ENCODE results near the gene GRID1.
"Not testable (repeated sequence)": the region's sequence is repeated elsewhere in the genome, so short reads cannot be mapped to it uniquely, and the experiment has no call there.

GRID1 gene

DNA sequence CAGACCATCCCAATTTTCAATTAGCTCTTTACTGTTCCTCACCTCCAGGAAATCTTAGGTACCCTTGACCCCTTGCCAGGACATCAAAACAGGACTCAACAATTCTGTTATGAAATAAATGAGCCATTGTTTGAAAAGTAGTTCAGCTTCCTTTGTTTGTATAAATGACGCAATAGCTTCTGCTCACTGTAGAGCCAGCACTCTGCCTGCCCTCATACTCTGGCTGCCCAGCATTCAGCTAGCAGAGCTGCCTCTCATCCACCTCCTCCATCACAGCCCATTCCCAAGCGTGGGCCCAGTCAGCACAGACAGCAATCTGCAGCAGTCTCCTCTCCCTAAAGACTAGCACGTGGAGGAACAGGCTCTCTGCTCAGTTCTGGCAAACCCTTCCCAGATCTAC, 478.6 kb downstream of the GRID1 start:
- DNase-seq = no peak

DNA sequence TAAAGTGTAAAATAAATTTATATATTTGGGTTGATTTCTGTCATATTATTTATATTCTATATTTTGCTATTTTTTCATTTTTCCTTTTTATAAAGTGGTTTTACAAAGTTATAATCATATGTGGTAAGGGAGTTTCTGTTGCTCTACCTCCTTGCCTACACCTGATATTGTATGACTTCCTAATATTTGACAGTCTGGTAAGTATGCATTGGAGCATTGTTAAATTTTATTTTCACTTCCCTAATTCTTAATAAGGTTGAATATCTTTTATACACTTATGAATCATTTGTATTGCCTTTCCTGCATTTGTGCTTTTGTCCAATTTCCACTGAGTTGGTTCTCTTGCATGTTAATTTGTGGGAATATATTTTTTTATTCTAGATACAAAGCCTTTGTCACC, 492.4 kb downstream of the GRID1 start:
- no peak for DNase-seq

DNA sequence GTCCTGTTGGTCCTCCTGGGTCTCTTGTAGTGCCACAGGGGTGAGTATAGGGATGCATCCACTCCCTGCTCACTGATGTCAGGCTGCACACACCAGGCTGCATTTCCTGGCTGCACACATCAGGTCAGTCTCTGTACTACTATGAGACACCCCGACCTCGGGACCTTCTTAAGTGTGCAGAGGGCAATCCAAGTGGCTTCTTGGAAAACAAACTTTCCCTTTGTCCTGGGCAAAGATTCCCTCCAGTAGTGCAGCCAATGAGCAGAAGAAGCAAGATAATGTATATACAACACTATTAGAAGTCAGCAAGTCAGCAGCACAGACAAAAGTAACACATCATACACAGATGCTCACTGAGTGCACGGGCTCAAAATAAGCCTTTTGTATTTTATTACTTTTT, 493.5 kb downstream of the GRID1 start:
- no peak for DNase-seq

DNA sequence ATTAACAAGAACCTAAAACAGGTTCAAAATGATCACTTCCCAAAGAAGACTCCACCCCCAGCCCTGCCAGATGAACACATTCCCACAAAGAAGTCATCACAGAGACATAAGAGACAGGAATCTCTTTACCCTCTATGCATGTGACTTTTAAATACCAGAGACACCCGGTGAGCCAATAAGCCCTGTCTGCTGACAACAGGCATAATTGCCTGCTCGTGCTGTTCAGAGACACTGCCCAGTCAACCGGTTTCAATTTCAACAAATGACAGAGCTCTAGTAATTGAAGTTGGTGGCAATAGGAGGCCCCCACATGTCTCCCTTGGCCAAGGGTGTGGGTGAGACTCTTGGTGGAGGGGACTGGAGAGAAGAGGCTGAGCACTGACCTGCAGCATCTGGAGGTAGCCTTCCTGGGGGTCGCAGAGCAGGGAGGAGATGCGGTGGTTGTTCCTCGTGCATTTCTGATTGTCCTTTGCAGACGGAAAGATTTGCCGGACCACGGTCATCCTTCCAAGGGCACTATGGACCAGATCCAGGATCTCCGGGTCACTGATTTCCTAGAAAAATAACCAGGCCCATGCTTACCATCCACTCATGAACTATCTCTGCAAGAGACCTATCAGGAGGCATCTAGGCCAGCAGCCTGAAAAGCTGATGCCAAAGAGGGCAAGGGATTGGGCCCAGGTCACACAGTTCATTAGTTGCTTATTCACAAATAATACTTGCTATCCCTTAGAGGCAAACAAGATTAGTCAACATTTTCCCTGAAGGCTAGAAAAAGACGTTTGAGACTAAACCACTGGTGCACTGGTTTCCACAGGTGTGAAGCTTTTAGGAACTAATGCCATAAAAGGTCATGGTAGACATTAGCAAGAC, 497.7 kb downstream of the GRID1 start:
- DNase-seq = no peak

DNA sequence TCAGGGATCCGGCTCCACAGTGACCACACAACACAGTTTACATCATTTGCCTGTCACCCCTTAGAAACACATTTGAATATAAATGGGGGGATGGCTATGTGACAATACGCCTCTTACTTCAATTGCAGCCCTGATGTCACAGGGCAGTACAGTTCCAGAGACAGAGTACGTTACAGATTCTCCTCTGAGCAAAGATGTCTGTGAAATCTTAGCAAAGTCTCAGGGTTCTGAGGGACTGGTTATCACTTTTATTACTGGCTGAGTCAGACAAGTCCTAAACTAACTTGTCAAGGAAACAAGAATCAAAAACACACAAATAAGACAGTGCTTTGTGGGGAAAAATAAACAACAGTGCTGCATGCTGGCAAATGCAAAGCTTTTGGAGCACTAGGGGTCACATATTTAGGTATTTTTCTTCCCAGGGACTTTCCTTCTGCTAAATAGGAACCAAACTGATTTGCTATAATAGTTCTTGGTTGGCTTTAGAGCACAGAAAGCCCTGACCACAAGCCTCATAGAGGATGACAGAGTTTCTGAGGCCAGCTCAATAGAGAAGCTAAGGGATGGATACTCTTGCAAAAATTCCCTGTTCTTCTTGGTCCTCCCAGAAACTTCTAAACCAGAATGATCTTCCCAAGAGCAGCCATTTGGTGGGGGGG, 501.6 kb downstream of the GRID1 start:
- no peak for DNase-seq

DNA sequence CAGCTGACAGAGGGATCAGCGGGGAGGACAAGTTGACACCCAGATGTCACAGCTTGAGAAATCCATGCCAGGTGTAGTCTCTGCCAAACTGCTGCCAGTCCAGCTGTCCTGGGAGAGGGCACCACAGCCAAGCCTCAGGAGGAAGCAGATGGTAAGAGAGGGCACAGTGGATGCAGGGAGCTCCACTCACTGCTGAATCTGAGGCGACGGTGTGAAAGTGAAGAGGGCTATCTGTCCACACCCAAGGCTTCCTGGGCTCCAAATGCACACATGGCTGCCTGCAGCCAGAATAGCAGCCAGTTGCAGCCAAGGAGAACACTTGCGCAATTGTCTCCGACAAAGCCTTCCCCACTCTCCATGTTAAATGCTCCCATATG, 502.4 kb downstream of the GRID1 start:
- DNase-seq = no peak

DNA sequence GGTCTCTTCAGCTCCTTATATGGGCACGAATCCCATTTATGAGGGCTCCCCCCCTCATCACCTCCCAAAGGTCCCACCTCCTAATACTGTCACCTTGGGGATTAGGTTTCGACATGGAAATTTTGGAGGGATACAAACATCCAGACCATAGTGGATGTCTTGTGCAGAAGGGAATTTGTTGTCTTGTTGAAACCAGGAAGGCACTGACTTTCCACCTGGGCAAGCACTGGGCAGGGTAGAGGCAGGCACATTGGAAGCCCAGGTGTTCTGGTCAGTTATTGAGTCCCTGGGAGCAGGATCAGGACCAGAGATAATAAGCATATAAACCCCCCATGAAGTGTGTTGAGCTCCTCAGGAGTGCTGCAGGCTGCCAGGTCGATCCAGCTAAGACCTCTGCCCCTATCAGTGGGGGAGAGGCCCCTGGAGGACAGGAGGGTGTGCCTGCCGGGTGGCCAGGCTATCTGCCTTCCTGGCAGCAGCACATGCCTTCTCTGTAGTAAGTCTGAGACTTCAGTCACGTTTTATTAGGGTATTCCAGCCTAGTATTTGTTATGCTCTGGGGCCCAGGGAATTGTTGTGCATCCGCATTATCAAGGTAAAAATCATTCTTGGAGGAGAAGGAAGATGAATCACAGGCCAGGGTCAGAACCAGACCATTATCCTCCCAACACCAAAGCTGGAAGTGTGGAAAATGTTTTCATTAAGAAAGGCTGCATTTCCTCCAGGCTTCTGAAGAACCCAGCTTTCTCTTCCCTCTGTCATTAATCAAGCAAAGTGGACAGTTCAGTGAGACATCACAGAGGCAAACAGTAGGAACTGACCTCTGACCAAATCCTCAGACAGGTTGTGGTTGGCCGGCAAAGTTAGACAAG, 503.1 kb downstream of the GRID1 start:
- DNase-seq = no peak

DNA sequence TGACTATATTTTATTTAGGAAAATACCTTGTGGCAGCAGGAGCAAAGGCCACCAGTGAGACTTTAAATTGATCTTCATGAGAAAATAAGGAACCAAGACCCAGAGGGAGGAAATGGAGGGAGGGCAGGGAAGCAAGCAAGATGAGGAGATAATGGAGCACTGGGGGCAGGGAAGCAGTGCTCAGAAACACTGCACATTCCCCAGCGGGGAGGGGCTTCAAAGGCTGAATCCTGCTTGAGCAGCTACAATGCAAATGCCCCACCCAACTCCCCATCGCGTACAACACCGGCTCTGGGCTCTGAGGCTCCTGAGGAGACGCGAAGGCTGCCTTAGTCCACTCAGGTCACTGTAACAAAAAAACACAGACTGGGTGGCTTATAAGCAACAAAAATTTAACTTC, 503.8 kb downstream of the GRID1 start:
- DNase-seq = no peak

DNA sequence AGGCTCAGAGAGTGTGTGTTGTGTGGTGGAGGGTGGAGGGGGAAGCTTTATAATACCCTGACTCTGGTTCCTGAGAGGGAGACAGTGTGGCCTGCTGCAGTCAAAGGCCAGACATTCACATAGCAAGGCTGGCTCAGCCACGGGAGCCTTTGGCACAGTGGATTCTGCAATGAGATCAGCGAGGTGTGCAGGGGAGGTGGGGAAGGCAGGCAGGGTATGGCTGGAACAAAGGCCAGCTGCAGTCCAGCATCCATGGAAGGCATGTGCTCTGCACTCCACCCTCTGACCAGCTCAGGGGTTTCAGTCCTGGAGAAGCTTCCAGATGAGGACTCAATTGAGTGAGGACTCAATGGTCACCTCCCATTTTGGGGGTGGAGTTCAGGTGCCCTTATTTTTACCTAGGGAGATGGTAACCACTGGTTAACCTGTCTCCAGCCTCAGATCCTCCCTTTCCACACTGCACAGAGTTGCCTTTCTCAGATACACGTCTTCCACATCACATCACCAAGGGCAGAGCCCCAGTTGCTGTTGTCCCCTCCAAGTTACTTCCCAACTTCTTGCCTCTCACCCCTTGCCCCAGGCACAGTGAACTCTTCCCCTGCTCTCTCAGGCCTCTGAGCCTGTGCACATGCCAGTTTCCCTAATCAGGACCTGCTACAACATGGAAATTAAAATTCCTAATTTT, 504.9 kb downstream of the GRID1 start:
- DNase-seq = no peak

DNA sequence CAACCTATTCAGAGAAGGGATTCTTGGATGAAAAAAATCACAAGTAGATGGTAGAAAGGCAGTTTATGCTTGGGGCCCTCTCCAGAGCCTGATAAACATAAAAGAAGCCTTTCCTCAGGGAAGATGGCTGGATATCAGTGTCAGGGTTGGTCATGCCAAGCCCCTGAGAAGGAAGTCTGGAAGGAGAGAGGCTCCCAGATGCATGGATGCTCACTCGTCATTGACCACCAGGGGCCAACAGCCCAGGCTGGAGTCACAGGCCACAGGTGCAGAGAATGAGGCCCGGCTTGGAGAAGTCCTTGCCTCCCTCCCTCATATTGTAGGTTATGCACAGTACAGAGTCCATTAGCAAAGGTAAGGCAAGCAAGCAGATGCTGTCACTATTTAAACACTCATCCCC, 506.7 kb downstream of the GRID1 start:
- DNase-seq = no peak

DNA sequence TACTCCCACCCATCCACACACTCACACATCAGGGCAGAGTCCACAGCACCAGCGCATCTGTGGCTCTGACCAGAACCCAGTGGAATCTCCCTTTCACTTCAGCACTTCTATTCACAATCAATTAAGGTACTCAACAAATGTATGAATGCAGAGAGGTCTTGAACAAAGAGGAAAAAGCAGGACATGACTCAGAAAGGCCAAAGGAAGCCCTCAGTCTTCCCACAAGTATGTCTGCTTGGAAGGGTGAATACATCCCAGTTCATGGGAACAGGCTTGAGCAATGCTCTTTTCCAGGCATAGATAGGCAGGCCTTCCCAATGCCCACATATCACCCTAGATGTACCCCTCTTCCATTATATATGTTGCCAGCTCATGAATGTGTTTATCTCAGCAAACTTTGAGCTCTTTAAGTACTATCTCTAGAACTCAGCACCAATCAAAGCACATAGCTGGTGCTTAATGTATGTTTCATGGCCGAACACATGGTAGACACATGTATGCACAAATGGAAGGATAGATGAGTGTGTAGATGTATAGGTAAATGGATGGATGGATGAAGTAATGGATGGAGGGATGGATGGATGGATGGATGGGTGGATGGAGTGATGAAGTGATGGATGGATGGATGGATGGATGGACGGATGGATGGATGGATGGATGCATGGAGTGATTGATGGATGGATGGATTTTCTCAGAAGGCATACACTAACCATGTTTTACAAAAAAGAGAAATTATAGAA, 507.6 kb downstream of the GRID1 start:
- DNase-seq = no peak

DNA sequence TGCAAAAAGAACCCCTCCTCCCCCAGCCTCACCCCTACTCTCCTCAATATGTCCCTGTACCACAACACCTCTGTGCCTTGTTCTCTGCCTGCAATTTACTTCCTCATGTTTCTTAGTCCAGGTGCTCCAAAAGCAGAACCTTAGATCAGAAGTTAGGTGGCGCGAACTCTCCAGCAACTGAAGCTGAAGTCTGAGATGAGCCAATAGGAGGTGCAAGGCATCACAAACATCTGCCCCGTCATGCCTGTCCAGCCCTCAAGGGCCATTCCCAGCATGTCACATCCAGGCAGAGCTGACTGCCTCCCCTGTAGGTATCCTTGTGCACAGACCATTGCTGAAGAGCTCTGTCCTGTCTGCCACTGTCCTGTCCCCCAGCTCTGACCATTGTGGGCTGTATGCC, 508.8 kb downstream of the GRID1 start:
- DNase-seq = no peak

DNA sequence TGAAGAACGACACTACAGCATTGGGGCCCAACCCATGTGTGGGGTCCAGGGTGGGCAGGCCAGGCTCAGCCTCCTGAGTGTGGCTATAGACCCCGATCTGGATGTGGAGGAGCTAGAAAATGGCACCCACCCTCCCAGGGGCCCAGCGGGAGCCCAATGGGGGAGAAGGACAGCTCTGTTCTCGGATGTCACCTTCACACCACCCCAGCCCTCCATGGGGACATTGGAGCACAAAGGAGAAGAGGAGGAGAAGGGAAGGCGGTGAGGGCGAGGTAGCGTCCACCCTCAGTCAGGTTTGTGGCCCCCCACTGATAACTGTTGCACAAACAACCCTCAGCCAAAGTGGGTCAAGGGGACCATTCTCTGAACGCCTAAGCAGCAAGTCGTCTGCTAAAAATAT, 509.3 kb downstream of the GRID1 start:
- DNase-seq = no peak

DNA sequence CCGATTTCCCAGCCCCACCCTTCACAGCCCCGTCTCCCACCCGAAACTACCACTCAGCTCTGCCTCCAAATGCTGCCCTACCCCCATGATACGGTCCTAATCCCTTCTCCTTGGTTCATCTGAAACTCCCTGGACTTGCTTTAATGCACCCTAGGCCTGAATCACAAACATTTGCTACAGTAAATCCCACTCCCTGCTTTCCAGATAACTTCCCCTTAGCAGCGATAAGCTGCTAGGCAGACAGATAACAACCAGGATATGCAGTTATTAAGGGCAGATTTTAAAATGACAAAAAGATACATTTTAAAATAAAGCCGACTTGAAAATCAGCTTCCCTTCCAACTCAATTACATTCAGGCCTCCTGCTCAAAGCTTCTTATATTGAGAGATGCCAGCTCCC, 514.7 kb downstream of the GRID1 start:
- no peak for DNase-seq

DNA sequence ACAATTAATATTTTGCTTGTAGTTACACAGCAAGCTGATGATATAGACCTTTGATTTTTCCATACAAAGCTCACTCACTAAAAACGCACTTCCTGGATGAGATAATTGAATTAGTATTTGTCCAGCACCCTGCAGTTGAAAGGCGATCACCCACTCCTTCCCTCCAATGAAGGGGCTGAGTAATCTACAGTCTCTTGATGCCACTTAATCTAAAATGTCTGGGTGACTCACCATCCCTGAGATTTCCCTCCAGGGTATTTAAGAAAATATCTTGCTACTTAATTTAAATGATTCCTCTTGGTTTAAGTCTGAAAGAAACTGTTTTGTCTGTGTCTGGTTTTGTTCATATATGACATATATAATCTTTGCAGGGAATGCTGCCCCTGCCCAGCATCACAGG, 515.3 kb downstream of the GRID1 start:
- no peak for DNase-seq

DNA sequence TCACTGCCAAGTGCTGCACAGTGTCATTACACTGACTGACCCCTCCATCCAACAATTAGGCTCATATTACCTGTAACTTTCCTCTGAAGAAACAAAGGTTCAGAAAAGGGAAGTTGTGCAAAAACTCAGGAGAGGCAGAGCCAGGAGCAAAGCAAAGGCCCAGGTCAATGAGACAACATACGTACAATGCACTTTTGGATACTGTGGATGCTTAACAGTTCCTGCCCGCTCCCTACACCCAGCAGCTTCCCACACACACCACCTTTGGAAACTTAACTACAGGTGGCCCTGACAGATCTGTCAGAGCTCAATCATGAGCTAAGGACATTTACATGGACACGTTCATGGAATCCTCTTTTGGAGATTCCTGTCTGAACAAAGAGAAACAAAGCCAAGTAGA, 515.9 kb downstream of the GRID1 start:
- no peak for DNase-seq

DNA sequence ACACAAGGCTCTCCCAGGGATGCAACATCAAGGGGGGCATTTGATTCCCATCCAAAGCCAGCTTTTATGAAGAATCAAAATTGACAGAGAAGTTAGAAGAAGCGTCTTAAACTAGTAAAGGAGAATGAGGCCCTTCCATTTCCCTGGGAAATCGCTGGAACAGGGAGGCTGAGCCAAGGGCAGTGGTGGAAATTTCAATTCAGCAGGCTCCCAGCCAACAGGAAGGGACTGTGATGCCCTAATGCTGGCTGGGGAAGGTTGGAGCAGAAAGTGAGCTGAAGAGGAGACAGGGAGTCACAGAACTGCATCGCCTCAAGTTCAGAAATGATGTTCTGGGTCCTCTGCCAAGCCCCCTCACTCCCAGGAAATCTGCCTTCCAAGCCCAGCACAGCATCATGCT, 517.3 kb downstream of the GRID1 start:
- DNase-seq = no peak

DNA sequence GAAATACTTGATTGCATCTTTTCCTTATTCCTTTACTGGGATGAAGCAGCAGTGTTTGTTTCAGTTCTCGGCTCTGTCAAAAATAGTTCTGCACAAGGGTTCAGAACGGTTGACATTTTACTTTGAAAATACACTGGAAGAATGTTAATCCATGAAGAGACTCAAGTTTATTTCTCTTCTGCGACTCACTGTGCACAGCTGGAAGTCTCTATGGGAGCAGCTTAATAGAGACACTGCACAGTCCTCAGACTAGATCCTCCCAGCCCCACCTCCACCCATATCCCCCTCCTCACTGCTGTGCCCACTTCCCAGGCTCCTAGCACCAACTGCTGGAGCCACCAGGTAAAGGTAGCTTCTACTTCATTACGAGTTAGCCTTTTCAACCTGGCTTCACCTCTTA, 517.8 kb downstream of the GRID1 start:
- DNase-seq = no peak

DNA sequence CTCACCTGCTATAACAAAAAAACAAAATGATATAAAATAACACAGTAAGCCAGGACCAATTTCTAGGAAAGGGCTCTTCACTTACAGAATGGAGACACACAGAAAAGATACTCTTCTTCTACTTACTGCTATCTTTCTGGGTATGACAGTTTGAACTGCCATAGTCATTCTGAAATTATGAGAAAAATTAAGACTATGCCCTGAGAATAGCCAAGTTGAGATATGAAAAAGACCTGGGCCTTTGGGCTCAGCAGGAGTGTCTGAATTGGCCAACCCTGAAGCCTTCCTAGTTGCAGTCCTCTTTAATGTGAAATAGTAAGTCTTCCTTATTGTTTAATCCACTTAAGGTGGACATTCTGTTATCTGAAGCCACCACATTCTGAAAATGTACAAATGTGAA, 519.5 kb downstream of the GRID1 start:
- no peak for DNase-seq

DNA sequence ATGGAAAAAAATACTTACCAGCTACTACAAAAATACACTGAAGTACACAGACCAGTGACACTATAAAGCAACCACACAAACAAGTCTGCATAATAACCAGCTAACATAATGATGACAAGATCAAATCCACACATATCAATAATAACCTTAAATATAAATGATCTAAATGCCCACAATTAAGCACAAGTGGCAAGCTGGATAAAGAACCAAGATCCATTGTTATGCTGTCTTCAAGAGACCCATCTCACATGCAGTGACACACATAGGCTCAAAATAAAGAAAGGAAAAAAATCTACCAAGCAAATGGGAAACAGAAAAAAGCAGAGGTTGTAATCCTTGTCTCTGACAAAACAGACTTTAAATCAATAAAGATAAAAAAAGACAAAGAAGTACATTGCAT, 527.9 kb downstream of the GRID1 start:
- DNase-seq = not testable (repeated sequence)

DNA sequence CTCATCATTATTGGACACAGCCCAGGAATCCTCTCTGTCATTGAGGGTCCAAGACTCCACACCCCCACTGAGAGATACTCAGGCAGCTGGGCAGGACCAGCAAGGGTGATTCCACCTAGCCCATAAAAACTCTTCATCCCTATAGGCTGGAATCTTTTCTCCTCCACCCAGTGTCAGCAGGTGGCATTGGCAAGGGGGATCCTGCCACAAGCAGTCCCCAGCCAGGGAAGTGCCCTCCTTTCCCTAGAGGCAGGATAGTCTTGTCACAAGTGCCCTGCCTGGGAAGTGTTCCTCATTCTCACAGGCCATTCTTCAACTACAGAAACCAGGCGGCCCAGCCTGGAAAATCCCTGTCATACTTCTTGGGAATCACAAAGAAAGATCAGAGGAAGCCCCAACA, 533.6 kb downstream of the GRID1 start:
- no peak for DNase-seq

DNA sequence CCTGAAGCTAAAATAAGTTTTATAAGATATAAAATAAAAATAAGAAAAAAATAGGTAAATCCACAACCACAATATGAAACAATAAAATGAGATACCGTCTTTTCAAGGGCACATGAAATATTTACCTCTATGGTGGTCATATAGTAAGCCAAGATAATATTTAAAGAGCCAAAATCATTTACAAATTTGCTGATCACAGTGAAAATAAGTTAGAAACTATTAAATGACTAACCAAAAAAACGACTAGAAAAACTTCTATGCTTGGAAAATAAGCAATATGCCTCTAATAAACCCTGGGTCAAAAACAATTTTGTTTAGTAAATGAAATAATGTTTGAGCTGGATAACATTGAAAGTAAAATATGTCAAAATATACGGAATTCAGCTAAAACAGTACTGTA, 535.2 kb downstream of the GRID1 start:
- no peak for DNase-seq

Data from NCI-H1048 (cell line).